B cell (primary cell): ENCODE results near the gene RPL32. TPM values are rescaled to one million over a fixed set of nuclear protein-coding genes. Genes with fewer than 3 reads are reported as not detected.

Source experiments
- ATAC-seq: fragments of 200-7000 bp; cut with Tn5 transposase; one replicate; pipeline ENCODE4 v1.10.0; 2021; ENCODE audit warnings: low read depth, mild to moderate bottlenecking, moderate number of reproducible peaks, moderate library complexity
- CTCF ChIA-PET: fragments of 350-600 bp; sonication (Branson Sonifier 250); formaldehyde crosslinking; loops from one replicate; lab custom pipeline; 2021; ENCODE audit warnings: antibody characterized with exemption, inconsistent platforms; lab: Charles Lee
- POLR2A ChIA-PET: fragments of 350-600 bp; sonication (Branson Sonifier 250); formaldehyde crosslinking; loops from one replicate; lab custom pipeline; 2021; ENCODE audit warnings: antibody characterized with exemption; lab: Charles Lee
- DNase-seq: peaks from one replicate; pipeline ENCODE4 v3.0.0; 2013
- H2AFZ ChIP-seq: 2 replicates; pipeline ENCODE4 v1.6.1; 2012; ENCODE audit warnings: mild to moderate bottlenecking, low read depth, low read length; ENCODE audit not compliant: insufficient read depth, poor library complexity, severe bottlenecking
- H3K27ac ChIP-seq, 2 donors: 1 replicate in 1 of 2; 2 replicates in 1 of 2; pipeline ENCODE4 v1.5.1; 2012 to 2013; ENCODE audit warnings: low read length in 2 of 2, mild to moderate bottlenecking in 2 of 2, moderate library complexity in 1 of 2
- H3K27me3 ChIP-seq, 4 experiments: fragments of 200-600 bp in 1 of 4; sonication (generic) in 1 of 4; replicated peaks in 1 of 4; 1 replicate in 2 of 4; 2 replicates in 2 of 4; pipeline versions ENCODE4 v1.6.1 to v1.7.0; 2013 to 2016; ENCODE audit warnings: low read length in 3 of 4, mild to moderate bottlenecking in 2 of 4, mixed read lengths in 1 of 4, moderate library complexity in 1 of 4; ENCODE audit not compliant: insufficient read depth in 4 of 4, control insufficient read depth in 3 of 4; ENCODE audit errors: control extremely low read depth in 1 of 4
- H3K36me3 ChIP-seq, 2 experiments: replicated peaks in 1 of 2; 1 replicate in 1 of 2; 2 replicates in 1 of 2; pipeline versions ENCODE4 v1.6.1 to v1.7.1; 2013; ENCODE audit warnings: low read length in 1 of 2; ENCODE audit not compliant: insufficient read depth in 2 of 2, control insufficient read depth in 1 of 2; ENCODE audit errors: control extremely low read depth in 1 of 2, extremely low read depth in 1 of 2
- H3K4me1 ChIP-seq, 2 donors: fragments of 200-600 bp in 1 of 2; sonication (generic) in 1 of 2; 1 replicate in 1 of 2; 2 replicates in 1 of 2; pipeline versions ENCODE4 v1.5.1 to v1.6.1; 2013 to 2017; ENCODE audit warnings: low read length in 2 of 2; ENCODE audit not compliant: control insufficient read depth in 2 of 2, insufficient read depth in 2 of 2
- H3K4me2 ChIP-seq: replicated peaks from 2 replicates; pipeline ENCODE3; 2012; ENCODE audit warnings: mild to moderate bottlenecking, low read depth, low read length; ENCODE audit not compliant: poor library complexity, severe bottlenecking
- H3K4me3 ChIP-seq, 5 experiments: fragments of 200-600 bp in 1 of 5; sonication (generic) in 1 of 5; 1 replicate in 3 of 5; 2 replicates in 2 of 5; pipeline versions ENCODE4 v1.5.1 to v1.7.0; 2011 to 2016; ENCODE audit warnings: low read length in 4 of 5, mild to moderate bottlenecking in 4 of 5, low read depth in 2 of 5, control low read depth in 1 of 5, moderate library complexity in 1 of 5; ENCODE audit not compliant: insufficient read depth in 1 of 5; ENCODE audit errors: control extremely low read depth in 1 of 5, extremely low read depth in 1 of 5
- H3K79me2 ChIP-seq: fragments of 200-600 bp; sonication (generic); one replicate; pipeline ENCODE4 v1.6.0; 2016; ENCODE audit warnings: low read length; ENCODE audit not compliant: control insufficient read depth, insufficient read depth
- H3K9ac ChIP-seq: fragments of 200-600 bp; sonication (generic); 2 replicates; pipeline ENCODE4 v1.6.1; 2017; ENCODE audit warnings: mild to moderate bottlenecking, low read length, moderate library complexity
- H3K9me3 ChIP-seq, 3 donors: one replicate each; pipeline versions ENCODE4 v1.6.1 to v1.7.1; 2013; ENCODE audit warnings: low read length in 2 of 3; ENCODE audit not compliant: control insufficient read depth in 2 of 3, insufficient read depth in 1 of 3; ENCODE audit errors: control extremely low read depth in 1 of 3
- H4K20me1 ChIP-seq: 2 replicates; pipeline ENCODE4 v1.6.0; 2012; ENCODE audit warnings: mild to moderate bottlenecking, low read length; ENCODE audit not compliant: insufficient read depth, control insufficient read depth, poor library complexity, severe bottlenecking
- H3K27ac Mint-ChIP-seq: one replicate; pipeline ENCODE4 v1.8.0; 2021; ENCODE audit warnings: mixed read lengths
- H3K27me3 Mint-ChIP-seq: one replicate; pipeline ENCODE4 v1.8.0; 2021; ENCODE audit warnings: mixed read lengths
- H3K4me1 Mint-ChIP-seq: one replicate; pipeline ENCODE4 v1.8.0; 2021; ENCODE audit warnings: mixed read lengths
- H3K4me3 Mint-ChIP-seq: one replicate; pipeline ENCODE4 v1.8.0; 2021; ENCODE audit warnings: mixed read lengths
- H3K9me3 Mint-ChIP-seq: one replicate; pipeline ENCODE4 v1.8.0; 2022; ENCODE audit warnings: mixed read lengths; ENCODE audit not compliant: insufficient read depth
- EZH2 ChIP-seq: IDR thresholded peaks from 2 replicates; pipeline ENCODE4 v1.6.1; 2012; ENCODE audit warnings: borderline replicate concordance, low read depth, mild to moderate bottlenecking, moderate library complexity, low read length; ENCODE audit not compliant: insufficient read depth, poor library complexity, severe bottlenecking
- WGBS: methylation state at CpG from one replicate; pipeline ENCODE4 v1.1.5; 2013; ENCODE audit warnings: missing lambda C conversion rate; ENCODE audit not compliant: insufficient coverage; 5-methylcytosine and 5-hydroxymethylcytosine counted together
- intact Hi-C: fragments of 100-400 bp; cut with micrococcal nuclease; formaldehyde crosslinking; loops from one replicate; pipeline ENCODE4 v1.10.0; 2022
- polyA plus RNA-seq: library from polyadenylated mRNA; depleted of rRNA; stranded (reverse); fragments of >200 nt; gene quantifications from 2 replicates; pipeline ENCODE4 v1.2.3, GENCODE V29; 2012
- total RNA-seq, 2 donors: library from RNA; stranded (reverse); fragments of 120-200 nt in 1 of 2; gene quantifications; 1 replicate in 1 of 2; 2 replicates in 1 of 2; pipeline versions ENCODE4 v1.2.3 to v1.2.4, GENCODE V29; 2013 to 2022
- TF ChIP-seq, protein P1 (sequence below): fragments of 200-600 bp; IDR thresholded peaks from one replicate; pipeline ENCODE4 v1.8.0; 2022; ENCODE audit warnings: antibody characterized with exemption, mild to moderate bottlenecking

RPL32 gene
- total and polyA plus RNA-seq, 2 donors (not counting 1 experiment from before 2014, with no cell fraction given): 2,160 to 2,756 TPM

DNA sequence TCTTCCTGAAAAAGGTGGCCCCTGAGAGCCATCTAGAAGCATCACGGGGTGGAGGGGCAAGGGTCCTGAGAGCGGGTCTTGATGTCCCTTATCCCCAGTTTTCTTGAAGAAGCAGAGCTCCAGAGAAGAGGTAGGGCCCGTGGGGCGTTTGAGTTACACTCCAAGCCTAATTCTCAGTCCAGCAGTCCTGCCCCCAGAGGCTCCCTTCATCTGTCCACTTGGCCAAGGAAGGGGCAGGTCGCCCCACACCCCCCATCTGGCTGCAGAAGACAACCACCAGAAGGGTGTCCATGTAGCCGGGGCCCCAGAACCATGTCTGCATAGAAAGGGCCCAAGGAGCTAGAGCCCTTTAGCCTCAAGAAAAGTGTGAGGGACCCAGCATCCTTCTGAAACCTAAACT lies 25.5 kb upstream of the RPL32 start:
- H3K79me2 ChIP-seq: no peaks in the 10 kb centered on the region
- Mint-ChIP-seq H3K9me3 (peaks cover 3% of the 10 kb centered on the region), H3K27ac (no peak overlapping the region), H3K4me3 (no peak overlapping the region), H3K4me1 (peaks cover 23% of the 10 kb centered on the region), H3K27me3 (peaks cover 9% of the 10 kb centered on the region)
- ATAC-seq: no peak
- H3K36me3 ChIP-seq: no peaks in the 10 kb centered on the region
- peaks cover 0 to 20% (median 3%) of the 10 kb centered on the region in 4 experiments for H3K27me3 ChIP-seq
- no peak overlapping the region for H2AFZ ChIP-seq
- H3K9ac ChIP-seq: no peak overlapping the region
- TF ChIP-seq, protein P1, sequence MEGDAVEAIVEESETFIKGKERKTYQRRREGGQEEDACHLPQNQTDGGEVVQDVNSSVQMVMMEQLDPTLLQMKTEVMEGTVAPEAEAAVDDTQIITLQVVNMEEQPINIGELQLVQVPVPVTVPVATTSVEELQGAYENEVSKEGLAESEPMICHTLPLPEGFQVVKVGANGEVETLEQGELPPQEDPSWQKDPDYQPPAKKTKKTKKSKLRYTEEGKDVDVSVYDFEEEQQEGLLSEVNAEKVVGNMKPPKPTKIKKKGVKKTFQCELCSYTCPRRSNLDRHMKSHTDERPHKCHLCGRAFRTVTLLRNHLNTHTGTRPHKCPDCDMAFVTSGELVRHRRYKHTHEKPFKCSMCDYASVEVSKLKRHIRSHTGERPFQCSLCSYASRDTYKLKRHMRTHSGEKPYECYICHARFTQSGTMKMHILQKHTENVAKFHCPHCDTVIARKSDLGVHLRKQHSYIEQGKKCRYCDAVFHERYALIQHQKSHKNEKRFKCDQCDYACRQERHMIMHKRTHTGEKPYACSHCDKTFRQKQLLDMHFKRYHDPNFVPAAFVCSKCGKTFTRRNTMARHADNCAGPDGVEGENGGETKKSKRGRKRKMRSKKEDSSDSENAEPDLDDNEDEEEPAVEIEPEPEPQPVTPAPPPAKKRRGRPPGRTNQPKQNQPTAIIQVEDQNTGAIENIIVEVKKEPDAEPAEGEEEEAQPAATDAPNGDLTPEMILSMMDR: no peak
- TF ChIP-seq EZH2: no peak
- peaks cover 16 to 34% of the 10 kb centered on the region in 2 donors for H3K4me1 ChIP-seq
- H3K9me3 ChIP-seq: peaks cover 0 to 24% (median 7%) of the 10 kb centered on the region in 3 donors
- ChIA-PET POLR2A (no interaction called here), CTCF (interaction anchor here (1.2 to 7.3 kb wide), 5 partner anchors 17 to 783 kb away, joined by 4 to 116 read pairs (median 6); no protein-coding TSS in a partner anchor)
- H4K20me1 ChIP-seq: no peaks in the 10 kb centered on the region
- H3K4me3 ChIP-seq: no peak overlapping the region
- no peak for DNase-seq
- H3K27ac ChIP-seq: no peak overlapping the region
- WGBS: 91% methylated on average over 4 of the region's 6 CpGs
- intact Hi-C loops: no loop called here
- H3K4me2 ChIP-seq: no peak overlapping the region

DNA sequence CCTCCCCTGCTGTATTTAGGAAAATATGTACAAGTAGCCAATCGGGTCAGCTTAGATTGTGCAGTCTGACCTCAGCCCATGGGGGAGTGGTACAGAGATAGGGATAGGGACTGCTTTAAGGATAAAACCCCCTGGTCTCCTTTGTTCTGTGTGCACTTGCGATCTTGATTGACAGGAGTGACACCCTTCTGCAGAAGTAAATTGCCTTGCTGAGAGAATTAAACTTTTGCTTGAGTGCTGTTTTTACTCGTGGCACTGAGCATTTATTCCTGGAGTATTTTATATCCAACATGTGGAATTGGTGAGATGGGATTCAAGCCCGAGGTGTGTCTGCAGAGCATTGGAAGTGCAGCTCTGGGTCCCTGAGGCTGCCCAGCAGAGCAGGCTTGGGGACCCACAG lies 23.9 kb upstream of the RPL32 start:
- Mint-ChIP-seq H3K27me3 (peaks cover 9% of the 10 kb centered on the region), H3K4me3 (no peak overlapping the region), H3K4me1 (peaks cover 16% of the 10 kb centered on the region), H3K9me3 (peaks cover 3% of the 10 kb centered on the region), H3K27ac (no peak overlapping the region)
- WGBS: 82% methylated on average over 2 of the region's 4 CpGs
- CTCF ChIA-PET: interaction anchor here (0.7 to 7.3 kb wide), 3 partner anchors 24 to 120 kb away, joined by 3 to 116 read pairs (median 4); partner anchors contain the start of gene RPL32
- peaks cover 9 to 22% of the 10 kb centered on the region in 2 donors for H3K4me1 ChIP-seq
- intact Hi-C loops: no loop called here
- H2AFZ ChIP-seq: no peak overlapping the region
- H3K36me3 ChIP-seq: no peaks in the 10 kb centered on the region
- H3K4me3 ChIP-seq: no peak overlapping the region
- POLR2A ChIA-PET: no interaction called here
- H3K4me2 ChIP-seq: no peak overlapping the region
- no peaks in the 10 kb centered on the region for H3K79me2 ChIP-seq
- DNase-seq (no peak), ATAC-seq (no peak)
- H3K27ac ChIP-seq: no peak overlapping the region
- no peak for TF ChIP-seq EZH2
- no peaks in the 10 kb centered on the region for H4K20me1 ChIP-seq
- H3K9ac ChIP-seq: no peak overlapping the region
- H3K9me3 ChIP-seq: peaks cover 0 to 24% (median 7%) of the 10 kb centered on the region in 3 donors
- peaks cover 0 to 20% (median 3%) of the 10 kb centered on the region in 4 experiments for H3K27me3 ChIP-seq
